Eye (tissue), 1 donor: ENCODE results near the gene CLEC9A.

Experiments
- DNase-seq: peaks from one replicate; pipeline ENCODE4 v3.0.0-alpha.2; 2015

Gene CLEC9A

DNA sequence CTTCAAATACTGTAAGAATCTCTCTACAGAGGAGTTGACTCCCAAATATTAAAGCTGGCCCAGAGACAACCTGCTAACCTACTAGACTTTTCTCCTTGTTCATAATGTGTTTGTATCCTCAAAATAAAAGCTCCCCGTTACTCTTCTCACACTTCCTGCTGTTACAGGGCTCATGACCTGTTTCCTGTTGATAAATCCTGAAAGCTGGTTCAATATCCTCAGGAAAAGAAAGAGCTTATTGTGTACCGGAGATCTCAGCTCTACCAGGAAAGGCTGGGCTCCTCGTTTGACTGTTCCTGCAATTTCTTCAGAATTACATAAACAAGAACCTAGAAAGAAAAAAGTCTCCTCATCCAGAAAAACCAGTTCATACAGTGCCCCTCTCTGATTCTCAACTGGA, 37.5 kb downstream of the CLEC9A start:
- DNase-seq: no peak

DNA sequence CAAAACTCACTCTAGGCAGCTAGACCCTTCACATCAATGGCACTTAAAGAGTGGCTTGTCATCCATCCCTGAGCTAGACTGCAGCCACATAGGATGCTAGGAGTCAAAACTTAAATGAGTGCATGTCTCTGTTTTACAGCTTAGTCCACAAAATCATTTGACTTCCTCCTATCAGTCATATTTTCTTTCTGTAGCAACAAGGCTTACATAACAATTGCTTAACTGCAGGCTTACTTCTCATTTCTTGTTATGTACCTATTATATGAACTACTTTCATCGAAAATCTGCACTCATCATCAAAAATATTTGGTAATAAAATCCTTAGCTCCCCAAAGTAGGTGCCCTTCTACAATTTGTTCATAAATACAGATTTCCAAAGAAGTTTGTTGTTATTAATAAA, 38.2 kb downstream of the CLEC9A start:
- no peak for DNase-seq

DNA sequence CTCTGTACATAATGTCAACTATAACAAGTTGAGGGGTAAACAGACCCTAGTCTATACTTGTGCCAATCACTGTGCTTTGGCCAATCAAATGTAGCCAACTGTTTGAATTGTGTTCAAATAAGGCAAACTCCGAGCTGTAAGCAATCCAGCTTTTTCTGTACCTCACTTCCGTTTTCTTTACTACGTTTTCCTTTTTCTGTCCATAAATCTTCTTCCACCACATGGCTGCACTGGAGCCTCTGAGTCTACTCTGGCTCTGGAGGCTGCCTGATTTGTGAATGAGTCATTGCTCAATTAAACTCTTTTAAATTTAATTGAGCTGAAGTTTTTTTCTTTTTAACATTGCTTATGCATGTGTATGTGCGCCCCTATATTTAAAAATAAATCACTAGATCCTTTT, 38.6 kb downstream of the CLEC9A start:
- DNase-seq: no peak

DNA sequence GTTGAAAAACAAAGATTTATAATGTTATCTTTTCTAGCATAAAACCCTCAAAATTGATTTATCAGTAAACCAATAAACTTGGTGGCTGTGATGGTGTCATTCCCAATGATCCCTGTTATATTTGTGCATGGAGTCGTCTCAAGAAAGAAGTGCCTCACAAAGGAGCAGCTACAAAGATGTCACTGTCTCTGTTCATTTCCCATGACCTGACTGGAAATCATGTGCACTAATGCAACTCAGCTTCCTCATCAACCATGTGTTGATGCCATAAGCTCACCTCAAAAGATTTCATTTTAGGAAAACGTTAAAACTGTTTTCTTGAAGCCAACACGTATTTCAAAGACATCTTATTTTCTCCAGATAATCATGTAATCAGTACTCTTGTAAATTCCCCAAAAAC, 39.5 kb downstream of the CLEC9A start:
- DNase-seq: no peak

DNA sequence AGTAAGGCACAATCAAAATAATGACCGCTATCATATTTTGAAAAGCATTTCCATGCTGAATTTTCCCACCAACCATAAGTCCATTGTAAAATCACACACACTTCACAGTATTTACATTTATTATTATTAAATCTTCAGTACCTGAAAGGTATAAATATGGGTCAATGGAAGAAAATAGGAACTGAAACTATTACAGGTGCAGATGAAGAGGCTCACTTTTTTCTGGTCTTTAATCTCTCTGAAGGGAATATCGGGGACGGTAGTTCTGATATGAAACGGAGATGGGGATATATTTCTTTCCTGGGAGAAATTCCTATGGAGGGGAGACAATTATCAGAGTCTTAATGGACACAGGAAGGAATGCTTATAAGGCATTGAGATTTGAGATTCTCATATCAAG, 39.9 kb downstream of the CLEC9A start:
- DNase-seq: no peak

DNA sequence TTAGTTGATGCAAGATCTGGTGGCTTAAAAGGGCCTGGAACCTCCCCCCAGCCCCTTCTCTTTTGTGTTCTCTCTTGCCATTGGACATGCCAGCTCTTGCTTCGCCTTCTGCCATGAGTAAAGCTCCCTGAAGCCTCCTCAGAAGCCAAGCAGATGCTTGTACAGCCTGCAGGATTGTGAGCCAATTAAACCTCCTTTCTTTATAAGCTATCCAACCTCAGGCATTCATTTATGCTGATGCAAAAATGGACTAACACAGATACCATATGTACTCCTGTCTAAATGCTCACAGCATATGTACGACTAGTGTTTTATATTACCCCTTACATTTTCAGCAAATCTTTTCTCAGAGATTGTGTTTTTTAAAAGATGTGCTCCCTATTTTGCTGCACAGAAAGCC, 41.6 kb downstream of the CLEC9A start:
- no peak for DNase-seq

DNA sequence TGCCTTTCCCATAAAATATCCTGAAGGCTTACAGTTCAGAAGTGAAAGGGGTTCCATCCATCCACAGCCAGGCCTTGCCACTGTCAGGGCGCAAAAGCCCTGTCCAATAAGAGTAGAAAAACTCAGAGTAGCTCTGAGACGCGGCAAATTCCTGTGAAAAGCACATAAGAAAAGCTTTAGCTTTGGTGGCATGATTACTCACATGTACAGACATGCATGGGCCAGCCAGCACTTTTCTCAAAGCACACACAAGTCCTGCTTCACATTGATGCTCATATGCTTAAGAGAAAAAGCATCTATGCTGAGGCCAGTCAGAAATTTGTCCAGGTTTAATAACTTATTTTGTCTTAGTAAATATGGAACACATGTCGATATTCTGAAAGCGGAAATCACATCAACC, 42.8 kb downstream of the CLEC9A start:
- DNase-seq: no peak

DNA sequence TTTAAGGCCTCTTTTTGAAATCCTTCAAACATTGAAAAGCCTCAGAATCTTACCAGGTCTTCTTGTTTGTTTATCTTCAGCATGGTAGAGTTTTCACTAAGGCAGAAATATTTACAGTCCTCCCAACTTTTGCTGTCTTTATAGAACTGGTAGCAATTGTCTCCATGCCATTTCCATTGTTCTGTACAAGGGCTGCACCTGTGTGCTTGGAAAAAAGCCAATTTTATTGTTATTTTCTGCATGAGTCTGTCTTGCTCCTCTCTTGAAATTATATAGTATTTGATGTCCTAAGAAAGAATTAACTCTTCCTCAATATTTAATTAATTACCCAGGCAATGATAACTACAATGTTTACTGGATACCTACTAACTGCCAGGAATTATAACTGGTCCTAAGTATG, 45.0 kb downstream of the CLEC9A start:
- DNase-seq: no peak

DNA sequence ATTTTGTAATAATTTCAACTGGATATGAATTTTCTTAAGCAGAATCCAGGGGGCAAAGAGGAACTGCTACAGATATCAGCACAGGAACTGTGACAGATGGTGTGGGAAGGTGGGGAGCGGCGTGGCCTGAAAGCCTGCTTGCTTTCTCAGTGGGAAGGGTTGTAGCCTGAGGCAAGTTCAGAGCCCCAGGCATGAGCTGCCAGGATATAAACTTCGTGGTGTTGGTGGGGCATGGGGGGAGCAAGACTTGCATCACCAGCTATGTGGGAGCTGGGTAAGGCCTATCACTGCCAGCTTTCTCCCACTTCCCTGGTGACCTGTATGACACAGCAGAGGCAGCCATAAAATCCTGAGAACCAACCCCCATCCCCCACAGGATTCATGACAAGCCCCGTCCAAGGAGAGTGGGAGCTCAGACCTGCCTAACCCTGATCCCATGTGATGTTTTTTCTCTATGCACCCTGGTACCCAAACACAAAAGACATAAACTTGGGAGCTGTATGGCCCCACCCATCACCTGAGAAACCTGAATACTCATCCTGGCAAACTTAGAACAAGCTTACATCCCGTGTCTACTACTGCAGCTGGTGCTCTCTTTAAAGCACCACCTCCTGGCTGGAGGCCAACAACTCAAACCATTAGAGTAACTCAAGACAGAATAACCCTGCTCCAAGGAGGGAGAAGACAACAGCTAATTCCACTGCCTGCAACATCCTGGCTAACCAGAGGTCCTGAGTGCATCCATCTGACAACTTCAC, 51.8 kb downstream of the CLEC9A start:
- no peak for DNase-seq

DNA sequence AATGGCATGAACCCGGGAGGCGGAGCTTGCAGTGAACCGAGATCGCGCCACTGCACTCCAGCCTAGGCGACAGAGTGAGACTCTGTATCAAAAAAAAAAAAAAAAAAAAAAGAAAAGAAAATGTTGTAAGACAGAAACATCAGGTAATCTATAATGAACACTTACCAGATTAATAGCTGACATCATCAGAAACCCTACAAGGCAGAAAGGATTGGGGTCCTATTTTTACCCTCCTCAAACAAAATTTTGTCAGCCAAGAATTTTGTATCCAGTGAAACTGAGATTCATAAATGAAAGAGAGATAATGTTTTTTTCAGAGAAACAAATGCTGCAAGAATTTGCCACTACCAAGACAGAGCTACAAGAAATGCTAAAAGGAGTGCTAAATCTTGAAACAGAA, 54.3 kb downstream of the CLEC9A start:
- no peak for DNase-seq

DNA sequence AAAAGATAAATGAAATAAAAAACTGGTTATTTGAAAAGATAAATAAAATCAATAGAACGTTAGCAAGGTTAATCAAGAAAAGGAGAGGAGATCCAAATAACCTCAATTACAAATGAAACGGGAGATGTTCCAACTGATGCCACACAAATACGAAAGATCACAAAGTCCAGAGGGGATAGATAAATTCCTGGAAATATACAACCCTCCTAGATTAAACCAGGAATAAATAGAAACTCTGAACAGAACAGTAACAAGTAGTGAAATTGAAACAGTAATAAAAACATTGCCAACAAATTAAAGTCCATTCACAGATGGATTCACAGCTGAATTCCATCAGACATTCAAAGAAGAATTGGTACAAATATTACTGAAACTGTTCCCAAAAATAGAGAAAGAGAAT, 55.9 kb downstream of the CLEC9A start:
- no peak for DNase-seq

DNA sequence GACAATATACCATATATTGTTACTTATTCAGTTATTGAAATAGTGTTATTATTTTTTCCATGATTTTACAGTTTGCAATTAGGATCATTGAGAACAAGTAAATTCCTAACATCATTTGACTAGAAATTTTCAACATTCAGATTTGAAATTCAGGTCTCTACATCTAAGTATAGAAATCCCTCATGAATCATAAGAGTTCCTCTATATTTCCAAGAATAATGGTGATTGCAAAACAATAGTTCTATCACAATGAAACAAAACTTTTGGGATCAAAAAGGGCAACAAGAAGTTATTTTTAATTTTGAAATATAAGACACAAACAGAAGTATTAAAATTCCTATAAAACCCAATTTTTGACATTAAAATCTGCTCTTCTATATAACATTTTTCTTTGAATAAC, 57.5 kb downstream of the CLEC9A start:
- no peak for DNase-seq

DNA sequence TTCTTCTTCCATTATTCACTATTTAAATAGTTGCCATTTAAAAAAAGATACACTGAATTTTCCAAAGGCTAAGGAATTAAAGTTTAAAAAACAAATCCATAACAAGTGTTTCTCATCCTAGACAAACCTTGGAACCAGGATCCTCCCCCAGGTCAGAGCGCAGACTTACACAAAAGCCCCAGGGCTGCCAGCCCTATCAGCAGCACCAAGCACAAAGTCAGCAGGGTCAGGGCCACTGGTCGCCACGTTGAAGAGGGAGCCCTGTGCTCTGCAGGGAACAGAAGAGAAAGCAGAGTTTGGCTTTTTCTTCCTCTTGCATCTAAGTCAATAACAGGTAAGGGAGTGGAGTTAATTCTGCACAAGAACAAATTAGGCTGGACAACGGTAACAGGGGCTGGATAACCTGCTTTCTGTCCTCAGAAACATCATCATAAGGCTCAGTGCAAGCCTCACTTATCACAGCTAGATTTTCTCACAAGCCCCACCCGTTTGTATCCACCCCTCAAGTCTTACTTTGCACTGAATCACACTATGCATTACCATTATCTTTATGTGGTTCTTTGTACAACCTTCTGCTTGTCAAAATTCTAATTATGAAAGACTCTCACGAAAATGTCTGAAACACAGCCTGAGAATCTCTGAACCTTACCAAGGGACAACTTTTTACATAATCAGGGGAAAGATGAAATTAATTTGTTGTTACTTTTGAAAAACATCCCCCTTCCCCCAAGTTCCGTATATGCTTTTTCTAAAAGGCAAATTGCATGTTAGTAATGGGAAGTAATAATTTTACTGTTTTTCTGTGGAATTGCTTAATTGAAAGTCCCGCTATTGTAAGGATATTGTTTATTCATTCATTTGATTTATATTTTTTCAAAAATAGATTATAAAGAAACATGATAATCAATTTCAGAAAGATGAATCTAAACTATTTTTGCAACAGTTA, 58.7 kb downstream of the CLEC9A start:
- no peak for DNase-seq

DNA sequence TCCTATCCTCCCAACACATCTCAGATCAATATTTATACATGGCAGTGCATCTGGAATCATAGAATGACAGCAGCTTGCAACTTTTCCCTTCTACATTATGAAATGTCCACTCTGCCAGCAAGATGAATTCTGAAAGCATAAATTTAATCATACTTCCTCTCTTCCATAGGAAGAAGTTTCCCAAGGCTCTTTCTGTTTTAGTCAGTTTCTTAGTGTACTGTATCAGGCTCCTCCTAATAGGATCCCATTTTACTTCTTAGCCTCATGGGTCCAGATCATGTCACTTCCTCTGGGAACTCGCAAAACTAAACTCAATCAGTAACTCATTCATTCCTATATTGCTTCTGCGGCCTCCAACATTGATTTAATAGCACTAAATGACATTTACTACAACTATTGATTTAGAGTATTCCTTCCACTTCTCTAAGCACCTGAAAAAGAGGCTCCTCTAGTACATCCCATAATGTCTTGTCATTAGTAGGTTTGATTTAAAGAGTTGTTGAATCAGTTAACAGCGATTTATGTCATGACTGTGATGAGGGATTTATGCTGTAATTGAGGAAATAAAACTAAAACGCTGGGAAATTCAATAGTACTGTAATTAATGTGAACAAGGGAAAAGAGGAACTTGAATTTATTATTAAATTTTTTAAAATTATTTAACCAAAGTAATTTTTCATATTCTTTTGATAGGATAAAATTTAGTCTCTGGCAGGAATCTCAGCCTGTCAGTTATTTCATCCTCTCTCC, 64.3 kb downstream of the CLEC9A start:
- DNase-seq: no peak

DNA sequence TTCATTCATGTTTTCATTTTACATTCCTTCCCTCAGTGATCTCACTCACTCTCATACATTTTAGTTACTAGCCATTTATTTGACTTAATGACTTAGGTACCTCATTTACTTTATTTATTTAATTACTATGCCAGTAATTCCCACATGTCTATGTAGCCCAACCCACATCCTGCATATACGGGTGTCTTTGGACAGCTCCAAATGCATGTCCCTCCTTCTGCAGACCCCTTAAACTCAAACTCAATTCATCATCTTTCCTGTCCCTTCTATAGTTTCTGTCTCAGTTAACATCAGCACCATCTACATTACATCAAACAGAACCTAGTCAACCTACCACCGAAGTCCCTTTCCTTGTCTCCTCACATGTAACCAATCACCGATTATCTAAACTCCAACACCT, 65.5 kb downstream of the CLEC9A start:
- no peak for DNase-seq

DNA sequence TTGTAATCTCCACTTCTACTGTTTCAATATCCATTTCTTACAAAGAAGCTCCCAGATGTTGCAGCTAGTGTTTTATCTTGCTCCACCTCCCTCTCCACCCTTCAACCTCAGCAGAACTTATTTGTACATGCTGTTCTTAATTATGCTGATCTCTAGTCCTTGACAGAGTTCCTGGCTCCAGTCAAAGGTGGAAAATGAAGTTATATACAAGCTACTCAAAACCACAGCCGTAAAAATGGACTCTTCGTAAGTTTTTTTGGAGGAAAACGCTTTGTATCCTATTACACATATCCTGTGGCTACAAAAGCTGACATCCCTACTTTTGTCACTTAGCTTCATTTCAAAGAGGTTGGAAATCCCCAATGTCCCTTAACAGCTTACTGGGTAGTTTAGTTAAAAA, 67.0 kb downstream of the CLEC9A start:
- peak; percentile 27 for DNase-seq

DNA sequence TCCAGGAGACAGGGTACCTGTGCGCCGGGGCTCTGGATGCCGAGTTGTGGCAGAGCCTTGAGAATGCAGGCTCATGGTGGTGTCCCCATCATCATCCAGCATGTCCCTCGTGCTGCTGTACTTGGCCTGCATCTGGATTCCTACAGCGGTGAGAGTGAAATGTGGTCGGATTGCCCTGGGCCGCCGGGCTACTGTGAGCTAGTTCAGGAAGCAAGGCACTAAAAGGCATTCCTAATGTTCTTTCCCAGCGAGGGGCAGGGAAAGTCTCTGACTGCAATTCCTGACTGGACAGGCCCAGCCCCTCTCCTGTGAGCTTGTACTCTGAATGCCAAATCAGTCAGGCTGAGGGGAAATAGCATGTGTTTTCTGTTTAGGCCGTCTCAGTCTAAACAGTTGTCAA, 68.3 kb downstream of the CLEC9A start, which contains the start of gene CLEC1A:
Gene CLEC1A, minus strand, starts transcription at position 195 of the 400 bp plus-strand sequence. Its CDS starts 63 bp downstream, at position 132.
- peak; percentile 16 for DNase-seq

DNA sequence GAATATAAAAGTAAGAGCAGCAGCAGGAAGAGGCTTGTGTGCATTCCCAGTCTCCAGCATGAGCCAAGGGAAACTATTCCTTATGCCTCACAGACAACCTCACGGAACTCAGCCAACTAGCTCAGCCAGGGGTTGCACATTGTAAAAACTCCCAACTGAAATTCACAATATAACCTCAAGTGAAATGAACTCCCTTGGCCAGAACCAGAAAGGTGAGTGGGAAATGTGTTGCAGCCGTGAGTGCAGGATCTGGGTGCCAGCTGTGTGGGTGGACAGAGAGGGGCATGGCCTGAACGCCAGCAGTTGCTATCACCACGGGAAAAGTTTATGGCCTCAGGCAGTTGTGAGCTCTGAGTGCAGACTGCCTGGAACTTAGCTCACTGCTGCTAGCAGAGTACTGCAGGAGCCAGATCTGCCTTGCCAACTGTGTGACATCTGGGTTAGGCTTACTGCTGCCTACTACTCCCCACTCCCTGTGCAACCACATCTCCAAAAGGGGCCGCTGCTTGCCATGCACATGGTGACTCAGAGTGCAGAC, 70.6 kb downstream of the CLEC9A start:
- DNase-seq: peak; percentile 65

DNA sequence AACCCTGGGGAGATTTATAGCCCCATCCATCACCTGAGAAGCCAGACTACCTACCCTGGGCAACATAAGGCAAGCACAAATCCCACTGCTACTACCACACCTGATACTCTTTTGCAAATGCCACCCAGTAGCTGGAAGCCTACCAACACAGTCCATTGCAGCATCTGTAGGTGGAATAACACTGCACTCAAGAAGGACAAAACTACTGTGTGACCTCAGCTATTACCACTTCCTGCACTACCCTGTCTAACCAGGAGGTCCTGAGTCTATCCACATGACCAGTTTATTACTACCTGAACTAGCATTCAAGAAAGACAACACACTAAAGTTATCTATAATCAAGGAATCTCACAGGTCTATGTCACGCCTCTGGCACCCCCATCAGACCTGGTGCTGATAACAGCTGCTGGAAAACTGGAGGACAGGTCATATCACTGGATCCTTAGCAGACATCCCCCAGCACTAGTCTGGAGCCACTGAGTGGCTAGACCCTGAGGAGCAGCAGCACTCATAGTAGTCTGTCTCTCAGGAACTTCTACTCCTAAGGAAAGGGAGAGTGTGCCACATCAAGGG, 71.3 kb downstream of the CLEC9A start:
- DNase-seq: no peak

DNA sequence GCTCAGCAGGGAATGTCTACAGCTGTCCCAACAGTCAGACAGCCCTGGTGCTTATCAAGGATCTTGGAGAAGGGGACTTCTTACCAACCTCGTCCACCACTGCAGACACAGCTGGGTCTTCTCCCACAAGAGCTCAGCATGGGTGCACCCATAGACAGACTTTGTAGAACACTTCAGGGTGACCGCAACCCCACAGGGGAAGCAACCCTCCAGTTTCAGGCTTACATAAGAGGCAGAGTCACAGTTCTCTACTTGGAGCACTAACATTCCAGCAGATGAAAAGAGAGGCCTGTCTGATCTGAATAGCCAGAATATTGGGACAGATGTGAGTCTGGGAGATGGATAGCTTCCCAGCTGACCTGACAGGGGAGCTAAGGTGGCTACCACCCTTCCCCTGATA, 71.8 kb downstream of the CLEC9A start:
- no peak for DNase-seq

DNA sequence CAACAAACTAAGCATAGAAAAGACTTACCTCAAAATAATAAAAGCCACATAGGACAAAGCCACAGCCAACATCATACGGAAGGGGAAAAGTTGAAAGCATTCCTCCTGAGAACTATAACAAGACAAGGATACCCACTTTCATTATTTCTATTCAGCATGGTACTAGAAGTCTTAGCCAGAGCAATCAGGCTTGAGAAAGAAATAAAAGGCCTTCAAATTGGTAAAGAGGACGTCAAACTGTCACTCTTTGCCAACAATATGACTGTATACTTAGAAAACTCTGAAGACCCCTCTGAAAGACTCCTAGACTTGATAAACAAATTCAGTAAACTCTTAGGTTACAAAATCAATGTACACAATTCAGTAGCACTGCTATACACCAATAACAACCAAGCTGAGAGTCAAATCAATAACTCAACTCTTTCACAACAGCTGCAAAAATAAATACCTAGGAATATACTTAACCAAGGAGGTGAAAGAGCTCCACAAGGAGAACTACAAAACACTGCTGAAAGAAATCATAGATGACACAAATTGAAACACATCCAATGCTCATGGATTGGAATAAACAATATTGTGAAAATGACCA, 79.9 kb downstream of the CLEC9A start:
- no peak for DNase-seq

DNA sequence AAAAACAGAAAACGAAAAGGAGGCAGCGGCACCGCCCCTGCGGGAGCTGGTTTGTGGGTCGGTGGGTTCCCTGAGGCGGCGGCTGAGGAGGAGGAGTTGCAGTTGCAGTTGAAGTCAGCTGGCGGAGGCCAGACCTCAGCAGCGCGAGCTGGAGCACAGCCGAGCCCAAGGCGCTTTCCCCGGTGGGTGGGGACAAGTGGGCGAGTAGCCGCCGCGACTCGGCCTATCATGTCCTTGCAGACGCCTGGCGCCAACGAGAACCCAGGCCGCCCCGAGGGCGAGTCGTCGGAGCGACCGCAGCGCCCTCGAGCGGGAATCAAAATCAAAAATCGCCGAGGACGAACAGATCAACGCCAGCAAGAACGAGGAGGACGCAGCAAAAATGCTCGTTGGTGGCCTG, 81.0 kb downstream of the CLEC9A start:
- DNase-seq: no peak
